Muscle layer of duodenum (tissue), 2 donors: ENCODE data around the gene PGM3.

Experiments used
- H3K27ac ChIP-seq: one replicate; pipeline ENCODE4 v1.7.0; 2013; ENCODE audit warnings: mild to moderate bottlenecking, low read length
- H3K27me3 ChIP-seq: one replicate; pipeline ENCODE4 v1.7.0; 2013; ENCODE audit warnings: low read depth, mild to moderate bottlenecking, control low read depth, low read length
- H3K36me3 ChIP-seq, 2 donors: one replicate each; pipeline ENCODE4 v1.7.0; 2013; ENCODE audit warnings: low read length in 2 of 2, control low read depth in 1 of 2, mild to moderate bottlenecking in 1 of 2; ENCODE audit not compliant: insufficient read depth in 2 of 2, control insufficient read depth in 1 of 2
- H3K4me1 ChIP-seq, 2 donors: one replicate each; pipeline ENCODE4 v1.7.0; 2013; ENCODE audit warnings: low read length in 2 of 2, mild to moderate bottlenecking in 2 of 2, control low read depth in 1 of 2, moderate library complexity in 1 of 2; ENCODE audit not compliant: insufficient read depth in 2 of 2, control insufficient read depth in 1 of 2
- H3K4me3 ChIP-seq, 2 donors: one replicate each; pipeline ENCODE4 v1.7.0; 2013; ENCODE audit warnings: low read length in 2 of 2, low read depth in 1 of 2, mild to moderate bottlenecking in 1 of 2
- H3K9me3 ChIP-seq, 2 donors: one replicate each; pipeline ENCODE4 v1.7.0; 2013; ENCODE audit warnings: low read length in 2 of 2, control low read depth in 1 of 2, mild to moderate bottlenecking in 1 of 2; ENCODE audit not compliant: control insufficient read depth in 1 of 2
- donor health status: healthy.

Gene PGM3

DNA sequence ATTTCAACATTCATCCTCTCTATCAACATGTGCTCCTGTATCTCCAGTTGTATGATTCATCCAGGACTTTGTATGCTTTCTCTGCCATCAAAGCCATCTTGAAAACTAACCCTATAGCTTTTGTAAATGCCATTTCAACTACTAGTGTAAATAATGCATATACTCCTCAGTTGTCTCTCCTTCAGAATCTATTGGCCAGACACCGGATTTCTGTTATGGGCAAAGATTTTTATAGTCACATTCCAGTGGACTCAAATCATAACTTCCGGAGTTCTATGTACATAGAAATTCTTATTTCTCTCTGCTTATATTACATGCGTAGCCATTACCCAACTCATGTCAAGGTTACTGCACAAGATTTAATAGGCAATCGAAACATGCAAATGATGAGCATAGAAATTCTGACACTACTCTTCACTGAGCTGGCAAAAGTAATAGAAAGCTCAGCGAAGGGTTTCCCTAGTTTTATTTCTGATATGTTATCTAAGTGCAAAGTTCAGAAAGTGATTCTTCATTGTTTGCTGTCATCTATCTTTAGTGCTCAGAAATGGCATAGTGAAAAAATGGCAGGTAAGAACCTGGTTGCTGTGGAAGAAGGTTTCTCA, 54.8 kb downstream of the PGM3 start:
- no peak overlapping the region for H3K27ac ChIP-seq
- H3K9me3 ChIP-seq: no peaks in the 10 kb centered on the region
- no peak overlapping the region for H3K4me3 ChIP-seq
- no peaks in the 10 kb centered on the region for H3K4me1 ChIP-seq
- H3K27me3 ChIP-seq: no peaks in the 10 kb centered on the region
- peaks cover 38 to 53% of the 10 kb centered on the region in 2 donors for H3K36me3 ChIP-seq

- no peak overlapping the region for H3K4me3 ChIP-seq
- H3K36me3 ChIP-seq: peaks cover 50 to 63% of the 10 kb centered on the region in 2 donors
- H3K27me3 ChIP-seq: no peaks in the 10 kb centered on the region
- no peak overlapping the region for H3K27ac ChIP-seq
- H3K9me3 ChIP-seq: no peaks in the 10 kb centered on the region
- H3K4me1 ChIP-seq: no peaks in the 10 kb centered on the region
Measured at GRCh38 chr6:83132121-83132520, 60.9 kb downstream of the PGM3 start.

DNA sequence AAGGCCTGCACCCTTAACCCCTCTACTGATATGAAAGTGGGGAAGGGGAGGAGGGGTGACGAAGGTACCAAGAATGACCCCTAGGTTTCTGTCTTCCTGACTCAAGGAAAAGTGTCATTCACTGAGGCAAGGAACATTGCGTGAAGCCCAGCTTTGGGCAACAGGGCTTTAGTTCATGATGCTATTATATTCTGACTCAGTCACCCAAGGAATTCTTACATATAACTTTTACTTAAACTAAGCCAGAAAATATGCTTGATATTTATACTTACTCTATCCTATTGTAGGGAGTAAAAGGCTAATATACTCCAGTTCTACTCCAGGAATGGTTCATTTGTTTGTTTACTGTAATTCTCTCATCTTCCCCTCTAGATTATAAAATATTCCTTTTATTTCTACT, 65.1 kb downstream of the PGM3 start:
- Histone ChIP-seq H3K27me3 (no peaks in the 10 kb centered on the region), H3K4me1 (no peaks in the 10 kb centered on the region), H3K27ac (no peak overlapping the region), H3K9me3 (no peaks in the 10 kb centered on the region), H3K36me3 (peaks cover 54 to 75% of the 10 kb centered on the region in 2 donors), H3K4me3 (no peak overlapping the region)

- Histone ChIP-seq H3K36me3 (peaks cover 54 to 75% of the 10 kb centered on the region in 2 donors), H3K27me3 (no peaks in the 10 kb centered on the region), H3K27ac (no peak overlapping the region), H3K4me3 (no peak overlapping the region), H3K4me1 (no peaks in the 10 kb centered on the region), H3K9me3 (no peaks in the 10 kb centered on the region)
Measured at GRCh38 chr6:83127258-83127657, 65.8 kb downstream of the PGM3 start.

- no peaks in the 10 kb centered on the region for H3K9me3 ChIP-seq
- peaks cover 54 to 71% of the 10 kb centered on the region in 2 donors for H3K36me3 ChIP-seq
- H3K4me3 ChIP-seq: no peak overlapping the region
- H3K27ac ChIP-seq: no peak overlapping the region
- no peaks in the 10 kb centered on the region for H3K4me1 ChIP-seq
- no peaks in the 10 kb centered on the region for H3K27me3 ChIP-seq
Measured at GRCh38 chr6:83126807-83127206, 66.3 kb downstream of the PGM3 start.

DNA sequence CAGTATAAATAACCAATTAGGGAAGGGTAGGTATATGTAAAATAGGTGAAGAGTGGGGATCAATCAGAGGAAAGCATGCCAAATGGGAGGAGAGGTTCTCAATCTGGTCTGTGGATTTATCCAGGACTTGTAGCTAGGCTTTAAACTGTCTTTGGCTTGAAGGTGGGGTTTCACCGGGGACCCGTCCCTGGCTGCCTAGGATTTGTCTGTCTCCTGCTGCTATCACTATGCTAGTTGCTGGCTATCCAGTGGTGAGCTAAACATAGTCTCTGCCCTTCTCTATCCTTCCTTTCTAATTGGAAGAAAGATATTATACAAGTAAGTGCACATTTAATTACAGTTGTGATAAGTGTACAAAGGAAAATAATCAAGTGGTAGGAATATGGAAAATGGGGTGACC, 66.8 kb downstream of the PGM3 start:
- H3K27me3 ChIP-seq: no peaks in the 10 kb centered on the region
- no peaks in the 10 kb centered on the region for H3K9me3 ChIP-seq
- no peak overlapping the region for H3K4me3 ChIP-seq
- peaks cover 54 to 71% of the 10 kb centered on the region in 2 donors for H3K36me3 ChIP-seq
- no peaks in the 10 kb centered on the region for H3K4me1 ChIP-seq
- H3K27ac ChIP-seq: no peak overlapping the region

GRCh38 chr6:83125425-83125824, 67.6 kb downstream of the PGM3 start:
- no peak overlapping the region for H3K27ac ChIP-seq
- H3K27me3 ChIP-seq: no peaks in the 10 kb centered on the region
- H3K36me3 ChIP-seq: peaks cover 54 to 72% of the 10 kb centered on the region in 2 donors
- no peaks in the 10 kb centered on the region for H3K4me1 ChIP-seq
- H3K4me3 ChIP-seq: no peak overlapping the region
- H3K9me3 ChIP-seq: no peaks in the 10 kb centered on the region

GRCh38 chr6:83124553-83124952, 68.5 kb downstream of the PGM3 start:
- peaks cover 57 to 70% of the 10 kb centered on the region in 2 donors for H3K36me3 ChIP-seq
- no peak overlapping the region for H3K4me3 ChIP-seq
- no peak overlapping the region for H3K27ac ChIP-seq

GRCh38 chr6:83119742-83120300, 73.2 kb downstream of the PGM3 start:
- no peaks in the 10 kb centered on the region for H3K9me3 ChIP-seq
- peaks cover 20 to 36% of the 10 kb centered on the region in 2 donors for H3K36me3 ChIP-seq
- H3K27ac ChIP-seq: no peak overlapping the region
- no peak overlapping the region for H3K4me3 ChIP-seq
- no peaks in the 10 kb centered on the region for H3K4me1 ChIP-seq
- no peaks in the 10 kb centered on the region for H3K27me3 ChIP-seq

More at GRCh38 chr6:83124553-83124952, 68.5 kb downstream of the PGM3 start:
- Histone ChIP-seq H3K27me3 (no peaks in the 10 kb centered on the region), H3K4me1 (no peaks in the 10 kb centered on the region), H3K9me3 (no peaks in the 10 kb centered on the region)

- no peak overlapping the region for H3K27ac ChIP-seq
- no peaks in the 10 kb centered on the region for H3K27me3 ChIP-seq
- H3K36me3 ChIP-seq: peaks cover 16 to 20% of the 10 kb centered on the region in 2 donors
- H3K4me3 ChIP-seq: no peak overlapping the region
- no peaks in the 10 kb centered on the region for H3K4me1 ChIP-seq
- no peaks in the 10 kb centered on the region for H3K9me3 ChIP-seq
Measured at GRCh38 chr6:83117802-83118201, 75.3 kb downstream of the PGM3 start.
